ENCODE results near the gene ASGR2.
A peak's percentile ranks its signal among the peaks of the same experiment; 100 is the strongest.
"Not testable (repeated sequence)": the region's sequence is repeated elsewhere in the genome, so short reads cannot be mapped to it uniquely, and the experiment has no call there.

ASGR2 gene, protein sequence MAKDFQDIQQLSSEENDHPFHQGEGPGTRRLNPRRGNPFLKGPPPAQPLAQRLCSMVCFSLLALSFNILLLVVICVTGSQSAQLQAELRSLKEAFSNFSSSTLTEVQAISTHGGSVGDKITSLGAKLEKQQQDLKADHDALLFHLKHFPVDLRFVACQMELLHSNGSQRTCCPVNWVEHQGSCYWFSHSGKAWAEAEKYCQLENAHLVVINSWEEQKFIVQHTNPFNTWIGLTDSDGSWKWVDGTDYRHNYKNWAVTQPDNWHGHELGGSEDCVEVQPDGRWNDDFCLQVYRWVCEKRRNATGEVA

DNA sequence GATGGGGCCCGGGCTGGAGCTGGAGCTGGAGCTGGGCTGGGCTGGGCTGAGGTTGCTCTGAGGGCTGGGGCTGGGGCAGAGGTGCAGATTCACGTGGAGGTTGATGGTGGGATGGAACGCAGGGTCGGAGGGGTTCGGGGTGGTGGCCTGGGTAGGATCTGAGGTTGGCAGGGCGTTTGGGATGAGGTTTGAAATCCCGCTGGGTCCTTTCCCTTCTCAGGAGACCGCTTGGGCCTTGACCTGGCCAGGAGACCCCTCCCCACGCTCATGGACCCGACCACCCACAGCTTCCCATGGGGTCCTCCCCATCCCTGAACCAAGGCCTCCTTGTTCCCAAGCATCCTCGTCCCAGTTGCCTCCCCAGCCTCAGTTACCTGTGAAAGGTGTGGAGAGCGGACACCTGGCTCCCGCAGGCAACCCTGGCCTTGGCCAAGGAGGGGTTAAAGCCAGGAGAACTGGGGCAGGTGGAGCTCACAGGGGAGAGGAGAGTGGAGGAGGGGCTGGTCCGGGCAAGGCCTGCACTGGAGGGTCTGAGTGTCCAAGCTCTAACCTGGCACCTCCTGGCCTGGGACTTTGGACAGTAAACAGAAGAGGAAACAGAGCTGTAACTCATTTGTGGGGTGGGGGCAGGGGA lies at the start of gene ASGR2:
Gene ASGR2, minus strand, starts transcription at position 582 of the 634 bp plus-strand sequence. CDS start 582 bp downstream, outside the sequence.
- DNase-seq (ENCODE audit: low read depth in 2 of 2) = no peak

DNA sequence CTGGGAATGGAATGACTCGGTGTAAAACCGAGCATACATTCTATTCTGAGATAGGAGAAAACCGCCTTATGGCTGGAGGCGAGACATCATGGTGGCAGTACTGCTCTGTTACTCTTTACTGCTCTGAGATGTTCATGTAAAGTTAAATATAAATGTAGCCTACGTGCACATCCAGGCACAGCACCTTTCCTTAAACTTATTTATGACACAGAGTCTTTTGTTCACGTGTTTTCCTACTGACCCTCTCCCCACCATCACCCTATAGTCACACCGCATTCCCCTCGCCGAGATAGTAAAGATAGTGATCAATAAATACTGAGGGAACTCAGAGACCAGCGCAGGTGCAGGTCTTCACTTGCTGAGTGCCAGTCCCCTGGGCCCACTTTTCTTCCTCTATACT lies 44.9 kb upstream of the ASGR2 start:
- not testable (repeated sequence) for DNase-seq (ENCODE audit: low read depth in 2 of 2)

DNA sequence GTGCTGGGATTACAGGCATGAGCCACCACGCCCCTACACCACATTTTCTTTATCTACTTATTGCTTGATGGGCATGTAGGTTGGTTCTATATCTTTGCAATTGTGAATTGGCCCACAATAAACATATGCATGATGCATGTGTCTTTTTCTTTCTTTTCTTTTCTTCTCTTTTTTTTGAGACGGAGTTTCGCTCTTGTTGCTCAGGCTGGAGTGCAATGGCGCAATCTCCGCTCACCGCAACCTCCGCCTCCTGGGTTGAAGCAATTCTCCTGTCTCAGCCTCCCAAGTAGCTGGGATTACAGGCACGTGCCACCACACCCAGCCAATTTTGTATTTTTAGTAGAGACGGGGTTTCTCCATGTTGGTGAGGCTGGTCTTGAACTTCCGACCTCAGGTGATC lies 43.8 kb upstream of the ASGR2 start:
- not testable (repeated sequence) for DNase-seq (ENCODE audit: low read depth in 2 of 2)

DNA sequence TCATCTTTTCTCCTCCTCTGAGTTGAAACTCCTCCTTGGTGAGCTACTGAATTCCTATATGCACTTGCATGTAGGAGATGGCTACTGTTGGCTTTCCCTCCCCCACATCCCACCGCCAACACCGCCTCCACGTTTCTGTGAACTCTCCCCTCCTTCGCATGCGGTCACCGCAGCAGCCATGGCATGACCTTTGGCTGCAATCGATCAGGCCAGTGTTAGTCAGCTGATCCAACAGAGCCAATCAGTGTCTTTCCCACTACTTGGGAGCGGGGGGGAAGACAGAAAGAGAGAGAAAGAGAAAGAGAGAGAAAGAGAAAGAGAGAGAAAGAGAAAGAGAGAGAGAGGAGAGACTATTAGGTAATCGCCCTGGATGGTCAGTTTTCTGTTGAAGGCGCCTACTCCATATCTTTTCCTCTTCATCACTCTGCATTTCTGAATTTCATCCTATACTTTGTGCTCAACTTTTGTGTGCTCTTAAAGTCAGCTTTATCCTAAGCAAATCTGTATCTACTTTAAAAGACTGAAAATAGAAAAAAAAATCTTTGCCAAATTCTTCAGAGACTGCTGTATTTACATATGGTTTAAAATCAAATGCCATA lies 41.8 kb upstream of the ASGR2 start:
- no peak for DNase-seq (ENCODE audit: low read depth in 2 of 2)

DNA sequence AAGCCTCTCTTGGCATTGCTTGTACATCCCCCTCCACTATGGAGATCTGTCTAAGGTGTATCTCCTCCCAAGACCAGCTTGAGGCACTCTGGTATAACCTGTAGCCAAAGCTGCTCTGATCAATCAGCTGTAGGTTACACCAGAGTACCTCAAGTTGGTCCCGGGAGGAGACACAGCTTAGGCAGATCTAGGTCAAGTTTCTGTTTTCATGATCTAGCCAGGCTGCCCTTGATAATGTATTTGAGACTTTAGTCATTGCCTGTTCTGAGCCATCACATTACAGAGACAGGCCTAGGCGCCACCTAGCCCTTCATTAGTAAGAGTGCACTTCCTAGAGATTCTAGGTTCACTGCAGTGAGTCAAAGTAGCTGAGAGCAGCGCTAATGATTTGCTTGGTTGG lies 33.1 kb upstream of the ASGR2 start:
- no peak for DNase-seq (ENCODE audit: low read depth in 2 of 2)

DNA sequence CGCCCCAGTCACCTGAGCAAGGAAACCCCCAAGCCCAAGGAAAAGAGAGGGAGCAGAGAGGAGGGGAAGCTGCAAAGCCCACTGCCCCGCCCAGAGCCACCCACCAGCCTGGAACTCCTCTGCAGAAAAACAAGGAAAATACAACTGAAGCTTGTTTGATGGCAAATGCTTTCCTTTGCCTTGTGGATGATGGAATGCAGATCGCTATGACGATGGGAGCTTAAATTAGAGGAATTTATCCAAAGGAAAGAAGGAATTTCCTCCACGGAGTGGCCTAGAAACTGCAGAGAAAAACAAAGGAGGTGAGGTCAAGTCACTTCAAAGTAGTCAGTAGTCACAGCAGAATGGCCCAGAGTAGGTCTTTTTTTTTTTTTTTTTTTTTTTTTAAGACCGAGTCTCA lies 31.5 kb upstream of the ASGR2 start:
- no peak for DNase-seq (ENCODE audit: low read depth in 2 of 2)

DNA sequence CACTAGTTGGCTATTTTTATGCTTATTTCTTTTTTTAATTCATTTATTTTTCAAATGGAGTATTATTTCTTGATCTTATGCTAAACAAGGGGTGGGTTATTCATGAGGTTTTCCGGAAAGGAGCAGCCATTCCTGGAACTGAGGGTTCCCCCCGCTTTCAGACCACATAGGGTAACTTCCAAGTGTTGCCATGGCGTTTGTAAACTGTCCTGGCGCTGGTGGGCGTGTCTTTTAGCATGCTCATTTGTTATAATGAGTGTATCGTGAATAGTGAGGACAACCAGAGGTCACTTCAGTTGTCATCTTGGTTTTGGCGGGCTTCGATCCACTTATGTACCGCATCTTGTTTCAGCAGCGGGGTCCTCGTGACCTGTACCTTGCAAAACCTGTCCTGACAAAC lies 29.6 kb upstream of the ASGR2 start:
- DNase-seq (ENCODE audit: low read depth in 2 of 2) = no peak

DNA sequence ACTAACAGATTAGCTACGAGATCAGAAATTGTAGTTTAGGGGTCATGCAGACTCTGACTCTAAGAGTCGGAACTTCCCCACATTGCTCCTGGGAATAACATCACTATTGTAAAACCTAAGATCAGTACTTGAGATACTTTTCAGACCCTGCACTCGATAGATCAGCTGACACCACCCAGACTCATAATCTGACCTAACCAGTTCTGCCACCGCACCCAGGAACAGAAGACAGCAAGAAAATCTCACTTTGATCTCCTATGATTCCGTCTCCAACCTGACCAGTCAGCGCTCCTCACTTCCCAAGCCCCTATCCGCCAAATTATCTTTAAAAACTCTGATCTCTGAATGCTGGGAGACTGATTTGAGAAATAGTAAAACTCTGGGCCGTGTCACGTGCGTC lies 27.2 kb upstream of the ASGR2 start:
- no peak for DNase-seq (ENCODE audit: low read depth in 2 of 2)

DNA sequence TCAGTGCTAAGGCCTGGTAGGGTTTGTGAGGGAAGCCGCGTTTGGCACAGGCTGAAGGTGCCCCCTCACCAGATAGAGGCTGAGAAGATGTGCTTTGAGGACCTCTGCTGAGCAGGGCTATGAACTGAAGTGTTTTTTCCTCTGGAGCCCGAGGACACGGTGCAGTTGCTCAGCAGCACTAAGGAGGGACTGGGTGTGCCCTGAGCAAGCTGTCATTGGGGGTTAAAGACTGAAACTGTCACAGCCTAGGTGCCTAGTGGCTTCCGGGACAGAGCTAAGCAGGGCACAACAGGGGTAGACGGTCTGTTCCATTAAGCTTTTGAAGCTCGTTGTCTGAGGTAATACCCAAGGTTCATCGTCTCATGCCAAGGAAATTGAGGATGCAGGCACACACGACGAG lies 24.8 kb upstream of the ASGR2 start:
- no peak for DNase-seq (ENCODE audit: low read depth in 2 of 2)

DNA sequence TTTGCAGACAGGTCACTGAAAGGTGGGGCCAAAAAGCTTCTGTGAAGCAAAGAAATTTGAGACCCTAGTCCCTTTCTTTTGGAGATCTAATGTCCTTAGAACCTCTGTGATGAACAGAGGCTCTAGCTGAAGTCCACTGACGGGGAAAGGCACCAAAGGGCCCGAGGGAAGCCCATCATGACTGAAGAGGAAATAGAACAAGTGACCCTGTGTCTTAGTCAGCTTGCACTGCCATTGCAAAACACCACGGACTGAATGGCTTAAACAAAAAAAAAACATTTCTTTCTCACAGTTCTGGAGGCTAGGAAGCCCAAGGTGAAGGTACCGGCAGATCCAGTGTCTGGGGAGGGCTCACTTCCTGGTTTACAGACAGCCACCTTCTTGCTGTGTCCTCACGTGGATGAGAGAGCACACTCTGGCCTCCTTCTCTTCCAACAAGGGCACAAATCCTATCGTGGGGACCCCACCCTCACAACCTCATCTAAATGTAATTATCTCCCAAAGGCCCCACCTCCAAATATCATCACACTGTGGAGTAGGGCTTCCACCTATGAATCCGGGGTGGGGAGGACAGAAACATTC lies 24.3 kb upstream of the ASGR2 start:
- no peak for DNase-seq (ENCODE audit: low read depth in 2 of 2)

DNA sequence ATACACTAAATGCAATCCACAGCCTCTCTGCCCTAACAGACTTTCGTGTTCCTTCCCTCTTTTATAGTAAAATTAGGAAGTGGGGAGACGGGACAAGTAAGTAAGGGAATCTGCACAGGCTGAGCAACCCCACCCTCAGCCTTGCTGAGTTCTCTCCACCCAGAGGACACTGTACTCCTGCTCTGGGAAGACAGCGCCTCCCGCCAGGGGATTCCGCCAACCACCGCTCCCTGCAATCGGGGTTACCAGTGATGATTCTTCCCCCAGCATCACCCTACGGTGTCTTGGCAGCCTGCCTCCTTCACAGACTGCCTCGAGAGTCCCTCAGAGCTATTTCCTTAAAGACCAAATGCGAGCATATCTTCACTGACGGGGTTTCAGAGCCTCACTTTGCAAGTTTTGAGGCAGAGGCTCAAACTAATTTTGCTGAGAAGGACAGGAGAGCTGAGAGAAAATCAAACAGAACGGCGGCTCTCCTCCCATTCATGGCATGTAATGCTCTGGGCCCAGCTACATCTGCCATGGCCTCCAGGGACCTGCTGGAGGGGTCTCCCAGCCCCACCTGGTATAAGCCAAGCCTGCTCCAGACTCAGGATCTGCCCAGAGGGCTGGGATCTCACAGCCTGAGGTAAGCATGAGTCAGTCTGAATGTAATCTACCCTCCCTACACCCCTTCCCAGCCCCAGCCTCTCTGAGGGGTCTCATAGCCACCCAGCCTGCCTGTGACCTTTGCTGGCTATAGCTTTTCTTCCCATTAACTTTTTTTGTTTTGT lies 22.7 kb upstream of the ASGR2 start:
- no peak for DNase-seq (ENCODE audit: low read depth in 2 of 2)

DNA sequence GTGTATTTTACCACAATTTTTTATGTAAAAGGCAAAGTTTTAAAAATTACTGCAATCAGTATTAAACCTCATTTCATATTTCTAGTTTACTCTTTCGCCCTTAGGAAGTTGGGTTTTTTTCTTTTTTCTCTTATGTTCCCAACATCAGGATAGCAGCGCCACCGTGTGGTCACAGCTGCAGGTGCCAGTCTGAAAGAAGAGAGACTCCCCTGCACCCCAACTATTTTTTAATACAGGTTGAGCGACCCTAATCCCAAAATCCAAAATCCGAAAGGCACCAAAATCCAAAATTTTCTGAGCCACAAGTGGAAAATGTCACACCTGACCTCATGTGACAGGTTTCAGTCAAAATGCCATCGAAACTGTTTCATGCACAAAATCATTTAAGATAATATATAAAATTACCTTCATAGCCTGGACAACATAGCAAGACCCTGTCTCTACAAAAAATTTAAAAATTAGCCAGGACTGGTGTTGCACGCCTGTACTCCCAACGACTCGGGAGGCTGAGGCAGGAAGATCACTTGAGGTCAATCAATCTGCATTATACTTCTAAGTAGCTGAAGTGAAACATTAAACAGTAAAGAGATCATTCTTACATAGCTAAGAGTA lies 21.8 kb upstream of the ASGR2 start:
- DNase-seq (ENCODE audit: low read depth in 2 of 2) = peak; percentile 6 to 18

DNA sequence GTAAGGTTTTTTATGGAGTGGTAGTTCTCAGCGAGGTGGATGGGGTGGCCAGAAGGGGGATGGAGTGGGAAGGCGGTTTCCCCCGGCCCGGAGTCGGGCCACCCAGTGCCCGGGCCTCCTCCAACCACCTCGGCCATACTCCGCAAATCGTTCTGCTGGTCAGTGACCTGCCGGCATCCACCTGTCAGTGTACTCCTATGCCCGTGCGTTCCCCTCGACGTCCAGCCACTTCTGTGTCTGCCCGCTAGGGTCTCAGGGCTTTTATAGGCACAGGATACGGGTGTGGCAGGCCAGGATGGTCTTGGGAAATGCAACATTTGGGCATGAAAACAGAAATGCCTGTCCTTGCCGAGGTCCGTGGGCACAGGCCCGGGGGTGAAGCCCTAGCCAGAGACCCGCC lies 19.3 kb upstream of the ASGR2 start:
- DNase-seq (ENCODE audit: low read depth in 2 of 2) = no peak

DNA sequence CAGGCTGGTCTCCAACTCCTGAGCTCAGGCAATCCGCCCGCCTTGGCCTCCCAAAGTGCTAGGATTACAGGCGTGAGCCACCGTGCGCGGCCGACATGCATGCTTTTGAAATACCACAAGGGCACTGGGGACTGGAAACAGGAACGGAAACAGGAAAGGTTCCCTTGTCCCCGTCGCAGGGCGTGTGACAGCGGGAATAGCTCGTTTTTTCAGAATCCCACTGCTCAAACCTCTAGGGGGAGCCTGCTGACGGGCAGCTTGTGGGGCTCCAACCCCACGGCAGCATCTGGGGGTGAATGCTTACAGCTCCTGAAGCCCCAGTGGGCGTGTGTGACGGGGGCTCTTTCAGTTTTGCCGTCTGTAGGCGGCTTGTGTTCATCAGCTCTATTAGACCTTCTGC lies 18.8 kb upstream of the ASGR2 start:
- no peak for DNase-seq (ENCODE audit: low read depth in 2 of 2)

DNA sequence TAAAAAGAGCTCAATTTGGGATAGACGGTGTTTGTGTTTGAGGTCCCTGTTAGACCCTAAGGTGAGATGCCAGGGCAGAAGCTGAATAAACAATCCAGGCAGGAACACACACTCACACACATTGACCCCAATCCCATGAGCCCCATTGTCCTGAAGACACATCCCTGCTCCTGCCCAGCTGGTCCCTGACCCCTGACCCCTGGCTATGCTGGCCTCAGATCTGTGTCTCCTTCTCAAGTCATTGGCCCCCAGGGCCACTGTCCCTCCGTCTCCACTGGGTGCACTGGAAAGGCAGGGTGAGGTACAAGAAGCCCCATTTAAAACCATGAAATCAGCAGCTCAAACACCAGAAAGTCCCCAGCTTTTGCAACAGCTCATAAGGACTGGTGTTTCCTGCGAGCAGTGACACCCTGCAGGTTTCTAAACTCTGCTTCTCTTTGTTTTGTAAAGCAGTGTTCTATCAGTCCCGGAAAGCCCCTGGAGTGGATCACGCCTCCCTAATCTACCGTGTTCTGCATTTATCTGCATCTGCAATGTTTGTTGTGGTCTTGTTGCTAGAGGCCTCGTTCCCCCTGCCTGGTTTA lies 18.0 kb upstream of the ASGR2 start:
- DNase-seq (ENCODE audit: low read depth in 2 of 2) = no peak

DNA sequence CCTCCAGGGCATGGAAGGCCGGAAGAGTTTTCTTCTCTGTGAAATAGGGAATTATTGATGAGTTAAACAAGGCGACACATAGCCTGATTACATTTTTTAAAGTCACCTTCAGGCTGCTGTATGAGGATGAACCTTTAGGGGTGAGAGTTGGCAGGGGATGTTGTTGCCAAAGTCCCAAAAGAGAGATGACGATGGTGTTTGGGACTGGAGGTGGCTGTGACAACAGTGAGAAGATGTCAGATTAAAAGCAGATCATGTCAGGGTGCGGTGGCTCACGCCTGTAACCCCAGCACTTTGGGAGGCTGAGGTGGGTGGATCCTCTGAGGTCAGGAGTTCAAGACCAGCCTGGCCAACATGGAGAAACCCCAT lies 16.8 kb upstream of the ASGR2 start:
- no peak for DNase-seq (ENCODE audit: low read depth in 2 of 2)

DNA sequence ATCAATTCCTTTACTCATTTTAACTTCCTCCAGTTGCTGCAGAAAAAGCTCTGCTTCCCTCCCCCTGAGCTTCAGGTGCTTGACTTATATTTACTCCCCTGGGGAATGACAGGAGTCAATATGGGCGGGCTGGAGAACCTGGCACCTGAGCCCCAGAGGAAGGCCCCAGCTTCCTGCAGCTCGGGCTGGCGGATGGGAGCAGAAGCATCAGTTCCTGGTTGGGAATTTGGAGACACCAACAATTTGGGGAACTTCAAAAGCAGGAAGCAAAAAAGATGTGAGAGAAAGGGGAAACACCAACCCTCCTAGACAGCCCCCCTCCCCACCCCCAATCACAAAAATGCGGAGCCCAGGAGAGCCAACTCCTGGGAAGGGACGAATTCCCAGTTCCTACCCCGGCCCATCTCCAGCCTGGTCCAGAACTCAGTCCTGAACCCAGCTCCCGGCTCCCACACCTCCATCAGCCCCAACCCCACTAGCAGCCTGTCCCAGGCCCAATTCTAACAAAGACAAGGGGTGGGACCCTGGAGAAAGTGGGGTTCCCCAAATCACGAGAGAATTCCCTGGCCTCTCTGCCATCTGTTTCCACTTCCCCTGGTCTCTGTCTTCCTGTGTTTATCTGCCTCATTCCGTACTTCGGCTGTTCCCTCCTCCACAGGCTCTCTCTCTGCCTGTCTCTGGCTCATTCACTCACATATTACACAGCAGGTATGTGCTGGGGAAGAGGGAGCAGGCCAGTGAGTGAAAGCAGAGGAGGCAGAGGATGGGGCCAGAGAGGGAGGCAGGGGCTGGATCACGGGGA lies 16.2 kb upstream of the ASGR2 start:
- DNase-seq (ENCODE audit: low read depth in 2 of 2) = no peak

DNA sequence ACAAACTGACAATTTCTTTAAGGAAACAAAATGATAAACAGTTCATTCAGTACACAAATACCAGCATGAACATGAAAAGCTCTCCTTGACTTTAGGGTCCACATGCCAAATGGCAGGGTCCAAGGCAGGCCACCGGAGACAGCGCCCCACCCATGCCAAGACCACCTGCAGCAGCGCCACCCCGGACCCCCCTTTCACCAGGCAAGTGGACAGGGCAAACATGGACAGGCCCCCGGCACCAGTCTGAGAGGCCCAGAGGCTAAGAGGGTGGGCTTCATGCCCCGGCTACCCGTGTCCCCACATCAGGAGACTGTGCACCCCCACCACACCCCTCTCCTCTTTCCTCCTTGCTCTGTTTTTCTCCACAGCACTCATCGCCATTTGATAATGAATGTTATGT lies 14.7 kb upstream of the ASGR2 start:
- DNase-seq (ENCODE audit: low read depth in 2 of 2) = no peak

DNA sequence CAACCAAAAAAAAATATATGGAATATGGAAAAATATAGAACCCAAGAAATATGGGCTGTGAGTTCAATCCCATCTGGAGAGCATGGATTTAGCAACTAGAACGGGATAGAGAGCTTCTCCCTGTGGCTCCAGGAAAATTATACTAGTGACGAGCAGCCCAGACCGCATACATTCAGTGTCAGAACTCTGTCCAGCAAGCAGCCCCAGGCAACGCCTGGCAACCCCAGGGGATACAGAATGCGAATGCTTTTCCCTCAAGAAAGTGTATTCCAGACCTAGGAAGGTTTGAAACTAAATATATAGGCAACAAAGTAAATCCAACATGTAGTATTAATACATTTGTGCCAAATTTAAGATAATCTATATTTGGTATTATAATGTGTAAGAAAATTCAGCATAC lies 13.5 kb upstream of the ASGR2 start:
- DNase-seq (ENCODE audit: low read depth in 2 of 2) = no peak

DNA sequence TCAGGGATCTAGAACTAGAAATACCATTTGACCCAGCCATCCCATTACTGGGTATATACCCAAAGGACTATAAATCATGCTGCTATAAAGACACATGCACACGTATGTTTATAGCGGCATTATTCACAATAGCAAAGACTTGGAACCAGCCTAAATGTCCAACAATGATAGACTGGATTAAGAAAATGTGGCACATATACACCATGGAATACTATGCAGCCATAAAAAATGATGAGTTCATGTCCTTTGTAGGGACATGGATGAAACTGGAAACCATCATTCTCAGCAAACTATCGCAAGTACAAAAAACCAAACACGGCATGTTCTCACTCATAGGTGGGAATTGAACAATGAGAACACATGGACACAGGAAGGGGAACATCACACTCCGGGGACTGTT lies 12.9 kb upstream of the ASGR2 start:
- DNase-seq (ENCODE audit: low read depth in 2 of 2) = not testable (repeated sequence)

DNA sequence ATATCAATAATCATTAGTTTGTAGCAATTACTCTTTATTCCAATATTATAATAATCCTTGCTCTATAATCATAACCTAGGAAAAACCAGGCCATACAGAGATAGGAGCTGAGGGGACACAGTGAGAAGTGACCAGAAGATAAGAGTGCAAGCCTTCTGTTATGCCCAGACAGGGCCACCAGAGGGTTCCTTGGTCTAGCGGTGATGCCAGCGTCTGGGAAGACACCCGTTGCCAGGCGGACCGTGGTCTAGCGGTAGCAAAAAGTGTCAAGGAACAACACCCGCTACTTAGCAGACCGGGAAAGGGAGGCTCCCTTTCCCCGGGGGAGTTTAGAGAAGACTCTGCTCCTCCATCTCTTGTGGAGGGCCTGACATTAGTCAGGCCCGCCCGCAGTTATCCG lies 11.8 kb upstream of the ASGR2 start:
- DNase-seq (ENCODE audit: low read depth in 2 of 2) = not testable (repeated sequence)

All from fibroblast of skin of left biceps (primary cell).